ENCODE results near the gene SLC35E2B.
"Not testable (repeated sequence)": the region's sequence is repeated elsewhere in the genome, so short reads cannot be mapped to it uniquely, and the experiment has no call there.

GRCh38 chr1:1707897-1708296 lies 15.3 kb upstream of the SLC35E2B start:
- TF ChIP-seq NR2C2 (CRISPR knock-in tag; IDR thresholded peaks at IDR 0.05); IRF1 (CRISPR knock-in tag; IDR thresholded peaks at IDR 0.05); CTCF (IDR thresholded peaks at IDR 0.05); ETV6 (CRISPR knock-in tag; IDR thresholded peaks at IDR 0.05); NR1H2 (CRISPR knock-in tag; IDR thresholded peaks at IDR 0.05); ATF1 (CRISPR knock-in tag; IDR thresholded peaks at IDR 0.05): not testable (repeated sequence)
- TF ChIP-seq, protein P1, sequence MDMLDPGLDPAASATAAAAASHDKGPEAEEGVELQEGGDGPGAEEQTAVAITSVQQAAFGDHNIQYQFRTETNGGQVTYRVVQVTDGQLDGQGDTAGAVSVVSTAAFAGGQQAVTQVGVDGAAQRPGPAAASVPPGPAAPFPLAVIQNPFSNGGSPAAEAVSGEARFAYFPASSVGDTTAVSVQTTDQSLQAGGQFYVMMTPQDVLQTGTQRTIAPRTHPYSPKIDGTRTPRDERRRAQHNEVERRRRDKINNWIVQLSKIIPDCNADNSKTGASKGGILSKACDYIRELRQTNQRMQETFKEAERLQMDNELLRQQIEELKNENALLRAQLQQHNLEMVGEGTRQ (CRISPR knock-in tag; IDR thresholded peaks at IDR 0.05): not testable (repeated sequence)
